Esophagus muscularis mucosa (tissue), 4 donors: ENCODE measurements around the gene ESYT2. TPM values are rescaled to one million over a fixed set of nuclear protein-coding genes. Genes with fewer than 3 reads are reported as not detected.

Source experiments
- DNase-seq: peaks from one replicate; pipeline ENCODE4 v3.0.0-alpha.2; 2017; ENCODE audit errors: extremely low spot score
- H3K27ac ChIP-seq, 4 donors: fragments of 200-600 bp; sonication (generic); replicated peaks in 1 of 4; 1 replicate in 3 of 4; 2 replicates in 1 of 4; pipeline ENCODE4 v1.5.1; 2016 to 2019; ENCODE audit warnings: mild to moderate bottlenecking in 1 of 4
- H3K27me3 ChIP-seq, 4 donors: fragments of 200-600 bp; sonication (generic); one replicate each; pipeline versions ENCODE4 v1.5.1 to v1.6.0; 2016 to 2019
- H3K36me3 ChIP-seq, 4 donors: fragments of 200-600 bp; sonication (generic); one replicate each; pipeline ENCODE4 v1.5.1; 2016 to 2019
- H3K4me1 ChIP-seq, 4 donors: fragments of 200-600 bp; sonication (generic); one replicate each; pipeline ENCODE4 v1.5.1; 2016 to 2019
- H3K4me3 ChIP-seq, 4 donors: fragments of 200-600 bp; sonication (generic); 1 replicate in 2 of 4; 2 replicates in 2 of 4; pipeline ENCODE4 v1.5.1; 2016 to 2019; ENCODE audit warnings: mild to moderate bottlenecking in 4 of 4, moderate library complexity in 1 of 4
- H3K9me3 ChIP-seq, 4 donors: fragments of 200-600 bp; sonication (generic); 1 replicate in 3 of 4; 2 replicates in 1 of 4; pipeline ENCODE4 v1.5.1; 2016 to 2019
- CTCF ChIP-seq, 3 experiments: fragments of 200-600 bp in 2 of 3; fragments of 450-650 bp in 1 of 3; sonication (generic) in 2 of 3; IDR thresholded peaks; one replicate each; pipeline ENCODE4 v1.5.1; 2017 to 2019; ENCODE audit warnings: antibody characterized with exemption in 3 of 3, mild to moderate bottlenecking in 2 of 3, moderate library complexity in 1 of 3
- EP300 ChIP-seq: sonication (generic); formaldehyde crosslinking; IDR thresholded peaks from one replicate; pipeline ENCODE4 v1.6.1; 2017; ENCODE audit warnings: antibody characterized with exemption
- POLR2A ChIP-seq: fragments of 450-650 bp; IDR thresholded peaks from one replicate; pipeline ENCODE4 v1.6.1; 2017; ENCODE audit warnings: antibody characterized with exemption, moderate library complexity, mild to moderate bottlenecking, low read depth
- POLR2AphosphoS5 ChIP-seq, 2 donors: sonication (generic); formaldehyde crosslinking; IDR thresholded peaks; one replicate each; pipeline ENCODE4 v1.6.1; 2017; ENCODE audit warnings: antibody characterized with exemption in 2 of 2
- WGBS: methylation state at CpG from one replicate; pipeline ENCODE4 v1.1.5; 2018; 5-methylcytosine and 5-hydroxymethylcytosine counted together
- intact Hi-C: fragments of 100-400 bp; cut with DNase I; formaldehyde crosslinking; loops from one replicate; pipeline ENCODE4 v1.15.1; 2023
- total RNA-seq, 4 donors: library from RNA; depleted of rRNA; stranded (reverse); fragments of >200 nt; gene quantifications; one replicate each; pipeline versions ENCODE4 v1.1.0 to v1.2.1, GENCODE V29; 2016

The ESYT2 gene
- total RNA-seq, 4 donors from 2014 or later = 166 to 235 (median 202) TPM

- Histone ChIP-seq H3K27ac (peak overlapping the region in 1 of 4 donors; percentile 54), H3K27me3 (no peaks in the 10 kb centered on the region), H3K4me3 (no peak overlapping the region), H3K9me3 (no peaks in the 10 kb centered on the region), H3K36me3 (peaks cover 55 to 100% (median 94%) of the 10 kb centered on the region in 4 donors), H3K4me1 (peaks cover 0 to 32% (median 11%) of the 10 kb centered on the region in 4 donors)
- no peak for DNase-seq
- intact Hi-C loops = no loop called here
- 85% methylated on average over 6 of the region's 6 CpGs for WGBS
- no peak for TF ChIP-seq POLR2A
- no peak for TF ChIP-seq POLR2AphosphoS5 (IDR thresholded peaks at IDR 0.05)
- no peak for TF ChIP-seq CTCF (IDR thresholded peaks at IDR 0.05)
- TF ChIP-seq EP300 = no peak
These were observed 94.4 kb downstream of the ESYT2 start for GRCh38 chr7:158734861-158735260.

- no peaks in the 10 kb centered on the region for H3K27me3 ChIP-seq
- H3K4me3 ChIP-seq = no peak overlapping the region
- peaks cover 0 to 25% (median 5%) of the 10 kb centered on the region in 4 donors for H3K4me1 ChIP-seq
- H3K36me3 ChIP-seq = peaks cover 53 to 95% (median 88%) of the 10 kb centered on the region in 4 donors
- H3K27ac ChIP-seq = peak overlapping the region in 3 of 4 donors; percentile 1 to 54 (median 12)
- intact Hi-C loops = no loop called here
- 94% methylated on average over 19 of the region's 19 CpGs for WGBS
- TF ChIP-seq CTCF (IDR thresholded peaks at IDR 0.05) = no peak
- H3K9me3 ChIP-seq = no peaks in the 10 kb centered on the region
- no peak for DNase-seq
These were observed 95.4 kb downstream of the ESYT2 start for GRCh38 chr7:158733775-158734494.

- Histone ChIP-seq H3K4me1 (peaks cover 0 to 21% (median 5%) of the 10 kb centered on the region in 4 donors), H3K36me3 (peaks cover 46 to 87% (median 80%) of the 10 kb centered on the region in 4 donors), H3K27ac (peak overlapping the region; percentile 48 to 79 (median 62)), H3K4me3 (no peak overlapping the region), H3K9me3 (no peaks in the 10 kb centered on the region), H3K27me3 (no peaks in the 10 kb centered on the region)
- no peak for TF ChIP-seq POLR2AphosphoS5 (IDR thresholded peaks at IDR 0.05)
- no peak for TF ChIP-seq EP300
- no peak for TF ChIP-seq POLR2A
- no peak for TF ChIP-seq CTCF (IDR thresholded peaks at IDR 0.05)
- intact Hi-C loops = no loop called here
- WGBS = 56% methylated on average over 1 of the region's 1 CpG
- DNase-seq = no peak
These were observed 96.1 kb downstream of the ESYT2 start for GRCh38 chr7:158733220-158733519.

- peaks cover 41 to 82% (median 75%) of the 10 kb centered on the region in 4 donors for H3K36me3 ChIP-seq
- H3K9me3 ChIP-seq = no peaks in the 10 kb centered on the region
- no peak overlapping the region for H3K4me3 ChIP-seq
- 85% methylated on average over 10 of the region's 10 CpGs for WGBS
- peaks cover 0 to 21% (median 5%) of the 10 kb centered on the region in 4 donors for H3K4me1 ChIP-seq
- DNase-seq = no peak
- H3K27me3 ChIP-seq = no peaks in the 10 kb centered on the region
- intact Hi-C loops = no loop called here
- TF ChIP-seq POLR2A = no peak
- TF ChIP-seq CTCF (IDR thresholded peaks at IDR 0.05) = no peak
- no peak for TF ChIP-seq POLR2AphosphoS5 (IDR thresholded peaks at IDR 0.05)
- no peak for TF ChIP-seq EP300
- peak overlapping the region; percentile 48 to 79 (median 62) for H3K27ac ChIP-seq
These were observed 96.7 kb downstream of the ESYT2 start for GRCh38 chr7:158732494-158733219.
